K562 (cell line): ENCODE results near the gene ARFGAP1. TPM values are rescaled to one million over a fixed set of nuclear protein-coding genes. Genes with fewer than 3 reads are reported as not detected.

Experiments
- CHCHD3 ChIP-seq: fragments of 250-450 bp; sonication (Bioruptor Pico); IDR thresholded peaks from 2 replicates; pipeline ENCODE4 v2.1.2; 2022; ENCODE audit warnings: mild to moderate bottlenecking
- FOXP1 ChIP-seq: sonication (generic); formaldehyde crosslinking; IDR thresholded peaks from 2 replicates; pipeline ENCODE4 v1.8.0; 2022; ENCODE audit warnings: mild to moderate bottlenecking, missing genetic modification reagents
- MAZ ChIP-seq, 2 experiments: fragments of 450-650 bp in 1 of 2; sonication (generic) in 1 of 2; formaldehyde crosslinking; IDR thresholded peaks in 1 of 2; conservative IDR thresholded peaks in 1 of 2; 2 replicates each; pipeline versions ENCODE4 v1.4.0 to v1.5.0; 2020; ENCODE audit warnings: mild to moderate bottlenecking in 1 of 2, missing genetic modification reagents in 1 of 2
- MYC ChIP-seq, 2 experiments: fragments of 250-450 bp in 1 of 2; sonication (Bioruptor Pico) in 1 of 2; IDR thresholded peaks; 2 replicates each; pipeline versions ENCODE4 v1.5.1 to v1.6.1; 2012 to 2021; ENCODE audit warnings: low read depth in 2 of 2, borderline replicate concordance in 1 of 2, improper control_type of control experiment in 1 of 2, low read length in 1 of 2, mild to moderate bottlenecking in 1 of 2, moderate library complexity in 1 of 2
- TAF1 ChIP-seq: IDR thresholded peaks from 2 replicates; pipeline ENCODE4 v1.6.1; 2011; ENCODE audit warnings: mild to moderate bottlenecking, low read length, moderate library complexity; ENCODE audit not compliant: insufficient read depth, control insufficient read depth, severe bottlenecking; ENCODE audit errors: extremely low read depth
- TARDBP ChIP-seq: fragments of 450-650 bp; IDR thresholded peaks from 2 replicates; pipeline ENCODE4 v1.6.1; 2016
- TFAM ChIP-seq: fragments of 250-450 bp; sonication (Bioruptor Pico); conservative IDR thresholded peaks from 2 replicates; pipeline ENCODE4 v1.5.0; 2021; ENCODE audit warnings: mild to moderate bottlenecking, moderate library complexity
- ZNF143 ChIP-seq: sonication (generic); formaldehyde crosslinking; IDR thresholded peaks from 2 replicates; pipeline ENCODE4 v1.9.0; 2022; ENCODE audit warnings: mild to moderate bottlenecking, missing genetic modification reagents
- polyA plus RNA-seq, 8 experiments: library from polyadenylated mRNA; depleted of rRNA in 4 of 8; stranded (reverse) in 5 of 8; unstranded in 3 of 8; fragments of >200 nt; fragmentation: Nextera tagmentation in 2 of 8; fragmentation: Illumina TruSeq in 1 of 8; extraction: Ambion mirVana in 2 of 8; extraction: Trizol in 1 of 8; gene quantifications; 2 replicates each; pipeline versions ENCODE4 v1.2.1 to v1.2.3, GENCODE V29; 2011 to 2014; ENCODE audit warnings: inconsistent platforms in 1 of 8, missing spikeins in 1 of 8
- total RNA-seq, 7 experiments: library from RNA; depleted of rRNA in 6 of 7; stranded (reverse); fragments of >200 nt in 6 of 7; fragmentation: Illumina TruSeq in 2 of 7; extraction: Trizol in 2 of 7; gene quantifications; 2 replicates each; pipeline versions ENCODE4 v1.2.1 to v1.2.3, GENCODE V29; 2011 to 2021; ENCODE audit warnings: low replicate concordance in 1 of 7
- TF ChIP-seq, protein P1 (sequence below), 2 experiments: fragments of 450-650 bp; conservative IDR thresholded peaks; 2 replicates each; pipeline ENCODE4 v1.6.1; 2017; ENCODE audit warnings: mild to moderate bottlenecking in 2 of 2, moderate library complexity in 2 of 2
- TF ChIP-seq, protein P2 (sequence below), 2 experiments: fragments of 450-650 bp; IDR thresholded peaks; 2 replicates each; pipeline ENCODE4 v1.6.1; 2018; ENCODE audit warnings: mild to moderate bottlenecking in 2 of 2, low read depth in 1 of 2; ENCODE audit not compliant: partially characterized antibody in 2 of 2
- TF ChIP-seq, protein P3 (sequence below): sonication (generic); formaldehyde crosslinking; IDR thresholded peaks from 2 replicates; pipeline ENCODE4 v1.8.0; 2022; ENCODE audit warnings: mild to moderate bottlenecking, low read depth, missing genetic modification reagents
- TF ChIP-seq, protein P4 (sequence below): fragments of 450-650 bp; IDR thresholded peaks from 2 replicates; pipeline ENCODE4 v1.6.1; 2016; ENCODE audit warnings: missing biosample characterization, missing genetic modification characterization

ARFGAP1 gene
- total and polyA plus RNA-seq, 9 of the 15 experiments (the other 6 are each of a cell fraction or from before 2014, with no cell fraction given), result 0.53 to 102 (median 33.5) TPM

DNA sequence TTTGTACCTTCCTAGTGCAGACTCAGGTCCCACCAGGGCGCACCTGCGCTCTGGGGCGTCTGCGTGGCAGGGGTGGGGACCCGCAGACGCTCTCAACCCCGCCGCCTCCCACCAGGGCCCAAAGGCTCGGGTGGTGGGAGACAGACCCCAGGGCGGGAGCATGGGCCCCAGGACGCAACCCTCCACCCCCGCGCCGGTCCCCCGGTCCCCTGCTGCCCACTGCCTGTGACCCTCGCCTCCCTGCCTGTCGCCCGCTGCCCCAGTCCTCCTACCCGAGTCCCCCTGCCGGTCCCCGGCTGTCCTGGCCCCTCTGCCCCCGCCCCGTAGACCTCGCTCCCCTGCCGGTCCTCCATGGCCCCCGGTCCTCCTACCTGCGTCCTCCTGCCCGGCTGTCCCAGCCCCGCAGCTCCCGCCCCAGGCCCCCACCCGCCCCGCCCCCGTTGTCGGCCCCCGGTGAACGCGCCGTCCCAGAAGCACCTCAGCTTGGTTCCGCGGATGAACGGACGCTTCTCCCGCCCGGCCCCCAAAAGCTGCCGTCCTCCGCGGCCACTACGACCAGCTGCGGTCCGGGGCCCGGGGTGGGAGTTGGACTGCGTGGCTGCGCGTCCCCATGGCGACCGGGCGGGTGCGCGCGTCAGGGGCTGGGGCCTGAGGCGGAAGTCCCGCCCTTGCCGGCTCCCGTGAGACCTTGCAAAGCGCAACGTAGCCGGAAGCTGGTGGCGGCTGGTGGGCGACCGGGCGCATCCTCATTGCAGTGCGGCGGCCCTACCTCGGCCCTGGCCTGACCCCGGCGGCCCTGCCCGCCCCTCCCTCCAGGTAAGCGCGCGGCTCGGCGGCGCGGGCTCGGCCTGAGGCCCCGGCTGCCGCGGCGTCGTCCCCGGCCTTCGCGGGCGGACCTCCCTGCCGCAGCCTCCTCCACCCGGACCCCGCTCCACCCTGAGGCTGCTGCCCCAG, at the start of gene ARFGAP1 (continued):
- TF ChIP-seq, protein P1, sequence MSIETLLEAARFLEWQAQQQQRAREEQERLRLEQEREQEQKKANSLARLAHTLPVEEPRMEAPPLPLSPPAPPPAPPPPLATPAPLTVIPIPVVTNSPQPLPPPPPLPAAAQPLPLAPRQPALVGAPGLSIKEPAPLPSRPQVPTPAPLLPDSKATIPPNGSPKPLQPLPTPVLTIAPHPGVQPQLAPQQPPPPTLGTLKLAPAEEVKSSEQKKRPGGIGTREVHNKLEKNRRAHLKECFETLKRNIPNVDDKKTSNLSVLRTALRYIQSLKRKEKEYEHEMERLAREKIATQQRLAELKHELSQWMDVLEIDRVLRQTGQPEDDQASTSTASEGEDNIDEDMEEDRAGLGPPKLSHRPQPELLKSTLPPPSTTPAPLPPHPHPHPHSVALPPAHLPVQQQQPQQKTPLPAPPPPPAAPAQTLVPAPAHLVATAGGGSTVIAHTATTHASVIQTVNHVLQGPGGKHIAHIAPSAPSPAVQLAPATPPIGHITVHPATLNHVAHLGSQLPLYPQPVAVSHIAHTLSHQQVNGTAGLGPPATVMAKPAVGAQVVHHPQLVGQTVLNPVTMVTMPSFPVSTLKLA (conservative IDR thresholded peaks at IDR 0.05), result peak in 1 of 2 experiments; percentile 74; a peak in 2 of 4 replicates
- peak; percentile 49 for TF ChIP-seq TAF1
- TF ChIP-seq, protein P2, sequence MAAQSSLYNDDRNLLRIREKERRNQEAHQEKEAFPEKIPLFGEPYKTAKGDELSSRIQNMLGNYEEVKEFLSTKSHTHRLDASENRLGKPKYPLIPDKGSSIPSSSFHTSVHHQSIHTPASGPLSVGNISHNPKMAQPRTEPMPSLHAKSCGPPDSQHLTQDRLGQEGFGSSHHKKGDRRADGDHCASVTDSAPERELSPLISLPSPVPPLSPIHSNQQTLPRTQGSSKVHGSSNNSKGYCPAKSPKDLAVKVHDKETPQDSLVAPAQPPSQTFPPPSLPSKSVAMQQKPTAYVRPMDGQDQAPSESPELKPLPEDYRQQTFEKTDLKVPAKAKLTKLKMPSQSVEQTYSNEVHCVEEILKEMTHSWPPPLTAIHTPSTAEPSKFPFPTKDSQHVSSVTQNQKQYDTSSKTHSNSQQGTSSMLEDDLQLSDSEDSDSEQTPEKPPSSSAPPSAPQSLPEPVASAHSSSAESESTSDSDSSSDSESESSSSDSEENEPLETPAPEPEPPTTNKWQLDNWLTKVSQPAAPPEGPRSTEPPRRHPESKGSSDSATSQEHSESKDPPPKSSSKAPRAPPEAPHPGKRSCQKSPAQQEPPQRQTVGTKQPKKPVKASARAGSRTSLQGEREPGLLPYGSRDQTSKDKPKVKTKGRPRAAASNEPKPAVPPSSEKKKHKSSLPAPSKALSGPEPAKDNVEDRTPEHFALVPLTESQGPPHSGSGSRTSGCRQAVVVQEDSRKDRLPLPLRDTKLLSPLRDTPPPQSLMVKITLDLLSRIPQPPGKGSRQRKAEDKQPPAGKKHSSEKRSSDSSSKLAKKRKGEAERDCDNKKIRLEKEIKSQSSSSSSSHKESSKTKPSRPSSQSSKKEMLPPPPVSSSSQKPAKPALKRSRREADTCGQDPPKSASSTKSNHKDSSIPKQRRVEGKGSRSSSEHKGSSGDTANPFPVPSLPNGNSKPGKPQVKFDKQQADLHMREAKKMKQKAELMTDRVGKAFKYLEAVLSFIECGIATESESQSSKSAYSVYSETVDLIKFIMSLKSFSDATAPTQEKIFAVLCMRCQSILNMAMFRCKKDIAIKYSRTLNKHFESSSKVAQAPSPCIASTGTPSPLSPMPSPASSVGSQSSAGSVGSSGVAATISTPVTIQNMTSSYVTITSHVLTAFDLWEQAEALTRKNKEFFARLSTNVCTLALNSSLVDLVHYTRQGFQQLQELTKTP (IDR thresholded peaks at IDR 0.05; ENCODE audit: low read depth in 1 of 2, partially characterized antibody in 2 of 2), result no peak
- TF ChIP-seq, protein P3, sequence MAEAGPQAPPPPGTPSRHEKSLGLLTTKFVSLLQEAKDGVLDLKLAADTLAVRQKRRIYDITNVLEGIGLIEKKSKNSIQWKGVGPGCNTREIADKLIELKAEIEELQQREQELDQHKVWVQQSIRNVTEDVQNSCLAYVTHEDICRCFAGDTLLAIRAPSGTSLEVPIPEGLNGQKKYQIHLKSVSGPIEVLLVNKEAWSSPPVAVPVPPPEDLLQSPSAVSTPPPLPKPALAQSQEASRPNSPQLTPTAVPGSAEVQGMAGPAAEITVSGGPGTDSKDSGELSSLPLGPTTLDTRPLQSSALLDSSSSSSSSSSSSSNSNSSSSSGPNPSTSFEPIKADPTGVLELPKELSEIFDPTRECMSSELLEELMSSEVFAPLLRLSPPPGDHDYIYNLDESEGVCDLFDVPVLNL (CRISPR knock-in tag), result no peak
- TF ChIP-seq TFAM (CRISPR knock-in tag), result no peak
- TF ChIP-seq CHCHD3 (CRISPR knock-in tag), result no peak
- peak; percentile 55 for TF ChIP-seq ZNF143
- TF ChIP-seq MYC (IDR thresholded peaks at IDR 0.05; ENCODE audit: low read depth, low read length), result 0 out of 2 replicates have a peak, but pooled peaks have one; percentile 42
- TF ChIP-seq MYC (CRISPR knock-in tag; IDR thresholded peaks at IDR 0.05; ENCODE audit: borderline replicate concordance, low read depth), result no peak
- TF ChIP-seq MAZ (CRISPR knock-in tag; conservative IDR thresholded peaks at IDR 0.05 in 1 of 2, IDR thresholded peaks at IDR 0.05 in 1 of 2), result peak; percentile 54 to 73
- TF ChIP-seq, protein P4, sequence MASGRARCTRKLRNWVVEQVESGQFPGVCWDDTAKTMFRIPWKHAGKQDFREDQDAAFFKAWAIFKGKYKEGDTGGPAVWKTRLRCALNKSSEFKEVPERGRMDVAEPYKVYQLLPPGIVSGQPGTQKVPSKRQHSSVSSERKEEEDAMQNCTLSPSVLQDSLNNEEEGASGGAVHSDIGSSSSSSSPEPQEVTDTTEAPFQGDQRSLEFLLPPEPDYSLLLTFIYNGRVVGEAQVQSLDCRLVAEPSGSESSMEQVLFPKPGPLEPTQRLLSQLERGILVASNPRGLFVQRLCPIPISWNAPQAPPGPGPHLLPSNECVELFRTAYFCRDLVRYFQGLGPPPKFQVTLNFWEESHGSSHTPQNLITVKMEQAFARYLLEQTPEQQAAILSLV (tag), result no peak
- no peak for TF ChIP-seq TARDBP
- 0 out of 2 replicates have a peak, but pooled peaks have one; percentile 25 for TF ChIP-seq FOXP1
